WTC11 (cell line): ENCODE results near the gene NBAS. TPM values are rescaled to one million over a fixed set of nuclear protein-coding genes. Genes with fewer than 3 reads are reported as not detected.

Experiments
- ATAC-seq: fragments of 200-7000 bp; cut with Tn5 transposase; 2 replicates; pipeline ENCODE4 v1.10.0; 2021; ENCODE audit warnings: mild to moderate bottlenecking, moderate library complexity
- CTCF ChIA-PET: fragments of 300-600 bp; sonication (Branson Sonifier 250); formaldehyde crosslinking; loops from one replicate; lab custom pipeline; 2021; ENCODE audit warnings: antibody characterized with exemption; lab: Charles Lee
- POLR2A ChIA-PET: fragments of 350-600 bp; sonication (Branson Sonifier 250); formaldehyde crosslinking; loops from one replicate; lab custom pipeline; 2021; ENCODE audit warnings: antibody characterized with exemption; lab: Charles Lee
- DNase-seq: peaks from one replicate; pipeline ENCODE4 v3.0.0; 2021; ENCODE audit warnings: low spot score
- H3K27ac Mint-ChIP-seq: 2 replicates; pipeline ENCODE4 v1.8.0; 2021; ENCODE audit warnings: mixed read lengths
- H3K27me3 Mint-ChIP-seq: 2 replicates; pipeline ENCODE4 v1.8.0; 2021; ENCODE audit warnings: low read depth, mild to moderate bottlenecking, moderate library complexity, mixed read lengths
- H3K36me3 Mint-ChIP-seq: 2 replicates; pipeline ENCODE4 v1.8.0; 2021; ENCODE audit warnings: mixed read lengths
- H3K4me1 Mint-ChIP-seq: 2 replicates; pipeline ENCODE4 v1.8.0; 2022; ENCODE audit warnings: mixed read lengths
- H3K4me3 Mint-ChIP-seq: 2 replicates; pipeline ENCODE4 v1.8.0; 2021; ENCODE audit warnings: mild to moderate bottlenecking, moderate library complexity, mixed read lengths
- H3K9me3 Mint-ChIP-seq: 2 replicates; pipeline ENCODE4 v1.8.0; 2021; ENCODE audit warnings: mixed read lengths
- ATF1 ChIP-seq: sonication (generic); formaldehyde crosslinking; IDR thresholded peaks from 2 replicates; pipeline ENCODE4 v1.8.1; 2023; ENCODE audit warnings: mild to moderate bottlenecking, moderate library complexity, missing genetic modification reagents
- CREM ChIP-seq: sonication (generic); formaldehyde crosslinking; IDR thresholded peaks from 2 replicates; pipeline ENCODE4 v1.8.1; 2022; ENCODE audit warnings: mild to moderate bottlenecking, missing genetic modification reagents, moderate library complexity
- GABPB1 ChIP-seq: sonication (generic); formaldehyde crosslinking; IDR thresholded peaks from 2 replicates; pipeline ENCODE4 v1.8.1; 2023; ENCODE audit warnings: mild to moderate bottlenecking, missing genetic modification reagents
- GTF2I ChIP-seq: fragments of 250-450 bp; sonication (Bioruptor Pico); conservative IDR thresholded peaks from 2 replicates; pipeline ENCODE4 v1.4.0; 2021; ENCODE audit warnings: mild to moderate bottlenecking
- NR3C1 ChIP-seq: sonication (generic); formaldehyde crosslinking; conservative IDR thresholded peaks from 2 replicates; pipeline ENCODE4 v1.8.1; 2023; ENCODE audit warnings: low read depth, mild to moderate bottlenecking, missing genetic modification reagents
- PRDM15 ChIP-seq: sonication (generic); formaldehyde crosslinking; IDR thresholded peaks from 2 replicates; pipeline ENCODE4 v1.8.0; 2022; ENCODE audit warnings: missing genetic modification reagents
- TEAD1 ChIP-seq: sonication (generic); formaldehyde crosslinking; IDR thresholded peaks from 2 replicates; pipeline ENCODE4 v1.8.0; 2022; ENCODE audit warnings: mild to moderate bottlenecking, missing genetic modification reagents
- ZNF232 ChIP-seq: sonication (generic); formaldehyde crosslinking; IDR thresholded peaks from 2 replicates; pipeline ENCODE4 v1.8.0; 2022; ENCODE audit warnings: mild to moderate bottlenecking, missing genetic modification reagents
- ZNF281 ChIP-seq: sonication (generic); formaldehyde crosslinking; IDR thresholded peaks from 2 replicates; pipeline ENCODE4 v1.8.0; 2023; ENCODE audit warnings: mild to moderate bottlenecking, missing genetic modification reagents
- ZNF416 ChIP-seq: fragments of 250-450 bp; sonication (Bioruptor Pico); IDR thresholded peaks from 2 replicates; pipeline ENCODE4 v1.9.0; 2021; ENCODE audit warnings: mild to moderate bottlenecking, inconsistent platforms
- ZSCAN18 ChIP-seq: fragments of 250-450 bp; sonication (Bioruptor Pico); IDR thresholded peaks from 2 replicates; pipeline ENCODE4 v2.1.2; 2022; ENCODE audit warnings: mild to moderate bottlenecking, moderate library complexity
- total RNA-seq: library from RNA; stranded (reverse); gene quantifications from 3 replicates; pipeline ENCODE4 v1.2.3, GENCODE V29; 2021
- TF ChIP-seq, protein P1 (sequence below): sonication (generic); formaldehyde crosslinking; conservative IDR thresholded peaks from 2 replicates; pipeline ENCODE4 v1.8.1; 2023; ENCODE audit warnings: mild to moderate bottlenecking, low read depth, missing genetic modification reagents, moderate library complexity
- TF ChIP-seq, protein P2 (sequence below): fragments of 250-450 bp; sonication (Bioruptor Pico); IDR thresholded peaks from 2 replicates; pipeline ENCODE4 v1.9.0; 2021; ENCODE audit warnings: mild to moderate bottlenecking
- TF ChIP-seq, protein P3 (sequence below): sonication (generic); formaldehyde crosslinking; IDR thresholded peaks from 2 replicates; pipeline ENCODE4 v1.8.1; 2022; ENCODE audit warnings: mild to moderate bottlenecking, missing genetic modification reagents, moderate library complexity, borderline replicate concordance

Gene NBAS
- total RNA-seq, 1 experiment from 2014 or later = 32.3 TPM

DNA sequence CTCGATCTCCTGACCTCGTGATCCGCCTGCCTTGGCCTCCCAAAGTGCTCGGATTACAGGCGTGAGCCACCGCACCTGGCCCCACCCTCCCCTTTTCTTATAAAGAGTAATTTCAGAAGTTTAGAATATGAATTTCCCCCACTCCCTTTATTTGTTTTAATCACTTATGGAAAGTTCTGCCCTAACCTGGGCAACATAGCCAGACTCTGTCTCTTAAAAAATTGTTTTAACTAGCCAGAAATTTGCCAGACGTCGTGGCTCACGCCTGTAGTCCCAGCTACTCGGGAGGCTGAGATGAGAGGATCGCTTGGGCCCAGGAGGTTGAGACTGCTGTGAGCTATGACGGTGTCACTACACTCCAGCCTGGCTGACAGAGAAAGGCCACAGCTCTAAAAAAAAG, 7.7 kb upstream of the NBAS start (continued):
- TF ChIP-seq, protein P1, sequence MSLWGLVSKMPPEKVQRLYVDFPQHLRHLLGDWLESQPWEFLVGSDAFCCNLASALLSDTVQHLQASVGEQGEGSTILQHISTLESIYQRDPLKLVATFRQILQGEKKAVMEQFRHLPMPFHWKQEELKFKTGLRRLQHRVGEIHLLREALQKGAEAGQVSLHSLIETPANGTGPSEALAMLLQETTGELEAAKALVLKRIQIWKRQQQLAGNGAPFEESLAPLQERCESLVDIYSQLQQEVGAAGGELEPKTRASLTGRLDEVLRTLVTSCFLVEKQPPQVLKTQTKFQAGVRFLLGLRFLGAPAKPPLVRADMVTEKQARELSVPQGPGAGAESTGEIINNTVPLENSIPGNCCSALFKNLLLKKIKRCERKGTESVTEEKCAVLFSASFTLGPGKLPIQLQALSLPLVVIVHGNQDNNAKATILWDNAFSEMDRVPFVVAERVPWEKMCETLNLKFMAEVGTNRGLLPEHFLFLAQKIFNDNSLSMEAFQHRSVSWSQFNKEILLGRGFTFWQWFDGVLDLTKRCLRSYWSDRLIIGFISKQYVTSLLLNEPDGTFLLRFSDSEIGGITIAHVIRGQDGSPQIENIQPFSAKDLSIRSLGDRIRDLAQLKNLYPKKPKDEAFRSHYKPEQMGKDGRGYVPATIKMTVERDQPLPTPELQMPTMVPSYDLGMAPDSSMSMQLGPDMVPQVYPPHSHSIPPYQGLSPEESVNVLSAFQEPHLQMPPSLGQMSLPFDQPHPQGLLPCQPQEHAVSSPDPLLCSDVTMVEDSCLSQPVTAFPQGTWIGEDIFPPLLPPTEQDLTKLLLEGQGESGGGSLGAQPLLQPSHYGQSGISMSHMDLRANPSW (CRISPR knock-in tag) = no peak
- TF ChIP-seq ATF1 (CRISPR knock-in tag) (no peak), GABPB1 (CRISPR knock-in tag) (no peak), TEAD1 (no peak), PRDM15 (CRISPR knock-in tag) (no peak), NR3C1 (CRISPR knock-in tag) (no peak)
- TF ChIP-seq, protein P2, sequence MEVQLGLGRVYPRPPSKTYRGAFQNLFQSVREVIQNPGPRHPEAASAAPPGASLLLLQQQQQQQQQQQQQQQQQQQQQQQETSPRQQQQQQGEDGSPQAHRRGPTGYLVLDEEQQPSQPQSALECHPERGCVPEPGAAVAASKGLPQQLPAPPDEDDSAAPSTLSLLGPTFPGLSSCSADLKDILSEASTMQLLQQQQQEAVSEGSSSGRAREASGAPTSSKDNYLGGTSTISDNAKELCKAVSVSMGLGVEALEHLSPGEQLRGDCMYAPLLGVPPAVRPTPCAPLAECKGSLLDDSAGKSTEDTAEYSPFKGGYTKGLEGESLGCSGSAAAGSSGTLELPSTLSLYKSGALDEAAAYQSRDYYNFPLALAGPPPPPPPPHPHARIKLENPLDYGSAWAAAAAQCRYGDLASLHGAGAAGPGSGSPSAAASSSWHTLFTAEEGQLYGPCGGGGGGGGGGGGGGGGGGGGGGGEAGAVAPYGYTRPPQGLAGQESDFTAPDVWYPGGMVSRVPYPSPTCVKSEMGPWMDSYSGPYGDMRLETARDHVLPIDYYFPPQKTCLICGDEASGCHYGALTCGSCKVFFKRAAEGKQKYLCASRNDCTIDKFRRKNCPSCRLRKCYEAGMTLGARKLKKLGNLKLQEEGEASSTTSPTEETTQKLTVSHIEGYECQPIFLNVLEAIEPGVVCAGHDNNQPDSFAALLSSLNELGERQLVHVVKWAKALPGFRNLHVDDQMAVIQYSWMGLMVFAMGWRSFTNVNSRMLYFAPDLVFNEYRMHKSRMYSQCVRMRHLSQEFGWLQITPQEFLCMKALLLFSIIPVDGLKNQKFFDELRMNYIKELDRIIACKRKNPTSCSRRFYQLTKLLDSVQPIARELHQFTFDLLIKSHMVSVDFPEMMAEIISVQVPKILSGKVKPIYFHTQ = no peak
- TF ChIP-seq, protein P3, sequence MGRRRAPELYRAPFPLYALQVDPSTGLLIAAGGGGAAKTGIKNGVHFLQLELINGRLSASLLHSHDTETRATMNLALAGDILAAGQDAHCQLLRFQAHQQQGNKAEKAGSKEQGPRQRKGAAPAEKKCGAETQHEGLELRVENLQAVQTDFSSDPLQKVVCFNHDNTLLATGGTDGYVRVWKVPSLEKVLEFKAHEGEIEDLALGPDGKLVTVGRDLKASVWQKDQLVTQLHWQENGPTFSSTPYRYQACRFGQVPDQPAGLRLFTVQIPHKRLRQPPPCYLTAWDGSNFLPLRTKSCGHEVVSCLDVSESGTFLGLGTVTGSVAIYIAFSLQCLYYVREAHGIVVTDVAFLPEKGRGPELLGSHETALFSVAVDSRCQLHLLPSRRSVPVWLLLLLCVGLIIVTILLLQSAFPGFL = no peak

- CTCF ChIA-PET = interaction anchor here (1.1 kb wide), 1 partner anchor 10 kb away, joined by 7 read pairs; no protein-coding TSS in a partner anchor
- no peaks in the 10 kb centered on the region for H3K36me3 Mint-ChIP-seq
- no peak overlapping the region for H3K4me3 Mint-ChIP-seq
- TF ChIP-seq NR3C1 (CRISPR knock-in tag) = no peak
- no peak for TF ChIP-seq ZSCAN18 (CRISPR knock-in tag)
- no peak for TF ChIP-seq CREM (CRISPR knock-in tag)
- no peak for TF ChIP-seq ZNF232
- TF ChIP-seq GTF2I (CRISPR knock-in tag) = no peak
- TF ChIP-seq ZNF281 = no peak
- TF ChIP-seq ZNF416 (CRISPR knock-in tag) = no peak
- DNase-seq (no peak), ATAC-seq (no peak)
- H3K9me3 Mint-ChIP-seq = no peaks in the 10 kb centered on the region
- peaks cover 4% of the 10 kb centered on the region; the same call in 1 of the 2 replicates for H3K4me1 Mint-ChIP-seq
- H3K27ac Mint-ChIP-seq = no peak overlapping the region
- peaks cover 6% of the 10 kb centered on the region for H3K27me3 Mint-ChIP-seq
- POLR2A ChIA-PET = no interaction called here
Observed at GRCh38 chr2:15566912-15567311, 5.8 kb upstream of the NBAS start.
